GM12892 (cell line): ENCODE results near the gene STARD8.

Source experiments
- POLR2A ChIP-seq: IDR thresholded peaks from 2 replicates; pipeline ENCODE4 v1.6.1; 2011; ENCODE audit warnings: low read depth, low read length, control low read depth
- POLR2AphosphoS5 ChIP-seq: IDR thresholded peaks from 2 replicates; pipeline ENCODE4 v1.6.1; 2011; ENCODE audit warnings: low read depth, low read length, control low read depth

DNA sequence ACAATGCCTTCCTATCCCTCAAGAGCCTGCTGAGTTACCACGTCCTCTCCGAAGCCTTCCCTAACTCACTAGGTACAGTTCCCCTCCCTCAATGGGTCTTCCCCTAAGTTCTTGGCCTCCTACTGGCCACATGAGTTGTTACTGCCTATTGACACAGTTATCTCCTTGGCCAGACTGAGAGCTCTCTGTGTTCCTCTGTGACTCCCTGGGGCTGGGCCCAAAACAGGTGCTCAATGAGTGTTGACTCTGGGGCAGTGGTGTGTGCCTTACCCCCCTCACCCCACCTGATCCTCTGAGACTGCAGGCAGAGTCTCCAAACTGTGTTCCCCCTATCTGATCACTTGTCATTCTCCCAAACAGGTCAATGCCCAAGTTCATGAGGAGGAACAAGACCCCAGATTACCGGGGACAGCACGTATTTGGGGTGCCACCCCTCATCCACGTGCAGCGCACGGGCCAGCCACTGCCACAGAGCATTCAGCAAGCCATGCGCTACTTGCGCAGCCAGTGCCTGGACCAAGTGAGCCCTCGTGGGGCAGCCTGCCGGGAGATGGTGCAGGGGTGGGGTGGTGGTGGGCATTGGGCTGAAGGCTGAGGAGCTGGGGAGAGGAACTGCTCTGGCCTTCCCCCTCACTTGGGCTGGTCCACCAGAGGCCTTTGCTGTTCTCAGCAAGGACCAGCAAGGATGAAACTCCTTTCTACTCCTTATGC is 72.6 kb downstream of the STARD8 start:
- TF ChIP-seq POLR2AphosphoS5: no peak
- TF ChIP-seq POLR2A: no peak
